Activated CD4-positive, CD25-positive, alpha-beta regulatory T cell treated with anti-CD3 and anti-CD28 coated beads, Interleukin-2, amount 50 U/mL, for 16 hours (primary cell): ENCODE data around the gene SERBP1.

Source experiments
- DNase-seq: peaks from one replicate; pipeline ENCODE4 v3.0.0-alpha.2; 2020; ENCODE audit warnings: low read depth, low spot score

SERBP1 gene

GRCh38 chr1:67367370-67368045 lies 62.7 kb downstream of the SERBP1 start:
- no peak for DNase-seq

GRCh38 chr1:67361641-67362040 lies 68.6 kb downstream of the SERBP1 start:
- DNase-seq = no peak

GRCh38 chr1:67359592-67359991 lies 70.6 kb downstream of the SERBP1 start:
- DNase-seq = no peak
